GM12878 (cell line): Measurements from ENCODE around the gene ORM2.

Experiments used
- ATF2 ChIP-seq: IDR thresholded peaks from 2 replicates; pipeline ENCODE4 v1.6.1; 2012; ENCODE audit warnings: low read length, inconsistent platforms
- EZH2 ChIP-seq: IDR thresholded peaks from 2 replicates; pipeline ENCODE4 v1.6.1; 2012; ENCODE audit warnings: low read depth, mild to moderate bottlenecking, control low read depth, inconsistent platforms, low read length, borderline replicate concordance; ENCODE audit not compliant: control insufficient read depth
- IRF3 ChIP-seq: fragments of 450-650 bp; IDR thresholded peaks from 2 replicates; pipeline ENCODE4 v1.6.1; 2014; ENCODE audit warnings: mild to moderate bottlenecking
- RFX5 ChIP-seq: IDR thresholded peaks from 2 replicates; pipeline ENCODE4 v1.6.1; 2011; ENCODE audit warnings: low read depth, low read length, improper control_type of control experiment
- SREBF2 ChIP-seq: IDR thresholded peaks from 2 replicates; pipeline ENCODE4 v1.6.1; 2012; ENCODE audit warnings: mild to moderate bottlenecking, low read length

GRCh38 chr9:114309096-114309495 lies 20.6 kb upstream of the ORM2 start:
- no peak for TF ChIP-seq IRF3
- no peak for TF ChIP-seq RFX5
- TF ChIP-seq SREBF2, result no peak
- TF ChIP-seq EZH2, result no peak
- TF ChIP-seq ATF2, result no peak
